ENCODE results near the gene ESAM.

ESAM gene, protein sequence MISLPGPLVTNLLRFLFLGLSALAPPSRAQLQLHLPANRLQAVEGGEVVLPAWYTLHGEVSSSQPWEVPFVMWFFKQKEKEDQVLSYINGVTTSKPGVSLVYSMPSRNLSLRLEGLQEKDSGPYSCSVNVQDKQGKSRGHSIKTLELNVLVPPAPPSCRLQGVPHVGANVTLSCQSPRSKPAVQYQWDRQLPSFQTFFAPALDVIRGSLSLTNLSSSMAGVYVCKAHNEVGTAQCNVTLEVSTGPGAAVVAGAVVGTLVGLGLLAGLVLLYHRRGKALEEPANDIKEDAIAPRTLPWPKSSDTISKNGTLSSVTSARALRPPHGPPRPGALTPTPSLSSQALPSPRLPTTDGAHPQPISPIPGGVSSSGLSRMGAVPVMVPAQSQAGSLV

DNA sequence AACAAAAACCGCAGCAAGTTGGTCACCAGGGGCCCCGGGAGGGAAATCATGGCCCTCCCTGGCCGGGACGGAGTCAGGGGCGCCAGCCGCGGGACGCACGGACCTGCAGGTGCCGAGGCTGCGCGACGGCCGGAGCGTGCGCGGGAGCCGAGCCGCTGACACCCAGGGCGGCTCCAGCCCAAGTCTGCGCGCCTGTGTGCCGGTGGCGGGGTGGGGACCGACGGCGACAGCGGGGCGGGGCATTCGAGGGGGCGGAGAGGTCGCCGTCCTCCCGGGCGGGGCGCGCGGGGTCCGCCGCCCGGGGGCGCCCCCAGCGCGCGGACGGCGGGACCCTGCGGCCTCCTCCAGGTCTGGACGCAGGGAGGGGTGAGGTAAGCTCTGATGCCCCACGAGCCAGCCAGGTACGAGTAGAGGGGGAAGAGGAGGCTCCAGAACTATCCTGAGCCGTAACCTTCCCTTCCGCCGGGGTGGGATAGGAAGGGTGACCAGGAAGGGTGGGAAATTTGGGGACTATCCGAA is at the start of gene ESAM:
TSS of gene ESAM (minus strand) at position 186 of the 519 bp plus-strand sequence. CDS start at position 50, 136 bp downstream.
- no peak for TF ChIP-seq GATA2 (IDR thresholded peaks at IDR 0.05; ENCODE audit: low read depth, low read length)
- TF ChIP-seq GATA3 (IDR thresholded peaks at IDR 0.05; ENCODE audit: low read depth, low read length) = no peak

DNA sequence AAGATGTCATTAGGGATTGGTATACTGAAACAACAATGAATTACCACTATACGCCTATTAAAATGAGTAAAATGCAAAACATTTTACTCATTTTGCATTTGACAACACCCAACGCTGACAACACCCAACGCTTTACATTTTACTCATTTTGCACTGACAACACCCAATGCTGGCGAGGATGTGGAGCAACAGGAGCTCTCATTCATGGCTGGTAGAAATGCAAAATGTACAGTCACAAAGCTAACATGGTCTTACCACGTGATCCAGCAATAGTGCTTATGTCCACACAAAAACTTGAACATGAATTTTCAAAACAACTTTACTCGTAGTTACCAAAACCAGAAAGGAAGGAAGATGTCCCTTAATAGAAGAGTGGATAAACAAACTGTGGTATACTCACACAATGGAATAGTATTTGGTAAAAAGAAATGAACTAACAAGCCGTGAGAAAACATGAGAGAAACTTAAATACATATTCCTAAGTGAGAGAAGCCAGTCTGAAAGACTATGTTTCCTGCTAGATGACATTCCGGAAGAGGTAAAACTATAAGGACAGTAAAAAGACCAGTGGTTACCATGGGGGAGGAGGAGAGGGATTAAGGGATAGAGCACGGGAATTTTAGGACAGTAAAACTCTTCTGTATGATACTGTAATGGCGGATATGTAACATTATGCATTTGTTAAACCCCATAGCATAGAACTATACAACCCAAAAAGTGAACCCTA is 49.5 kb upstream of the ESAM start:
- no peak for TF ChIP-seq GATA2 (IDR thresholded peaks at IDR 0.05; ENCODE audit: low read depth, low read length)
- no peak for TF ChIP-seq GATA3 (IDR thresholded peaks at IDR 0.05; ENCODE audit: low read depth, low read length)

DNA sequence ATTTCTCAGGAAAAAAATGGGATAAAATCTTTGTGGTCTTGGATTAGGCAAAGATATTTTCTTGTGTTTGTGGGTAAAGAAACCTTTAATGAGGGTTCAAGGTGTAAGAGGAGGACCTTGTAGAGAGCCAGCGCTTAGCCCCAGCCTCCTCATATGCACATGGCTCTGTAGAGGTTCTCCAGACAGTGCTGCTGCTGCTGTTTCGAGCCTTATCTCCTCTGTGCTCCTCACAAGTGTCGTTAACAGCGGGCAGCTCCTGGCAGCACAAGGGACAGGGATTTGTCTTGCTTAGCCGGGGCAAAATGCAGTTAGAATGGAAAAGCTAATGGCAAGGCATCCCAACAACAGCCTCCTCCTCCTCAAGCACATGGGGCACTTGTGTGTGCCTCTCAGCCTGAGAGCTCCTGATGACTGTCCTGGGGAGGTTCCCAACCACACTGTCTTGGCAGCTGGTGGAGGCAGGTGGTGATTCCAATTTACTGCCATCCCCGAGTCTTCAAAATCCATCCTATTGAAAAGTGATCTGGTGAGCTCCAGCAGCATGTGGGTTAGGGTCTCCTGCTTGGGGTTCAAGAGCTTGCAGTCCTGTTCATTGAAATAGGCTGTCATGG is 45.7 kb upstream of the ESAM start:
- TF ChIP-seq GATA3 (IDR thresholded peaks at IDR 0.05; ENCODE audit: low read depth, low read length) = no peak
- no peak for TF ChIP-seq GATA2 (IDR thresholded peaks at IDR 0.05; ENCODE audit: low read depth, low read length)

DNA sequence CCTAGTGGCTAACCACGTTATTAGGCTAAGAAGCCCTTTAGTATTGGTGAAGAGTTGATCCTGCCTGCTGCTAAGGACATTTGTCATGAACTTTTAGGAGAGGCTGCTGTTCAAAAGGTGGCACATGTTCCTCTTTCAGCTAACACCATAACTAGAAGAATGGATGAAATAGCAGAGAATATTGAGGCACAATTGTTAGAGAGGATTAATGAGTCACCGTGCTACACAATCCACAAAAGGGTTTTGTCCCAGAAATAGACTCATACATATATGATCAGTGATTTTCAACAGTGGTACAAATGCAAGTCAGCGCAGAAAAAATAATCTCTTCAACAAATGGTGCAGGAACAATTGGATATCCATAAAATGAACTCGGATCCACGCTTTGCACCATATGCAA is 45.1 kb upstream of the ESAM start:
- TF ChIP-seq GATA3 (IDR thresholded peaks at IDR 0.05; ENCODE audit: low read depth, low read length) (no peak), GATA2 (IDR thresholded peaks at IDR 0.05; ENCODE audit: low read depth, low read length) (no peak)

DNA sequence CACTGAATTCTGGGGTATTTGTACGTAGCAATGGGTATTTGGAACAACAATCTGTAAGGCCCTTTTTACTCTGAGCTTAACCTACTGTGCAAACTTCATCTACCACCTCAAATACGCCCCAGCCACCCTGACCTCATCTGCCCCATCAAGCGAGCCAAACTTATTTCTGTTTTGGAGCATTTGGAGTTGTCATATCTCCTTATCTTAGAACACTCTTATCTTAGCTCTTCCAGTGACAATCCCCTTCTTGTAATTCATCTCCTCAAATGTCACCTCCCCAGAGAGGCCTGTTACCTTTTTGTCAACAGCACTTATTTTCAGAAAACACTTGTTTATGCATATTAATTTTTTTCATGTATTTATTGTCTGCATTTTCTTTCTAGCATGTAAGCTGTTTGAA is 42.8 kb upstream of the ESAM start:
- no peak for TF ChIP-seq GATA2 (IDR thresholded peaks at IDR 0.05; ENCODE audit: low read depth, low read length)
- no peak for TF ChIP-seq GATA3 (IDR thresholded peaks at IDR 0.05; ENCODE audit: low read depth, low read length)

DNA sequence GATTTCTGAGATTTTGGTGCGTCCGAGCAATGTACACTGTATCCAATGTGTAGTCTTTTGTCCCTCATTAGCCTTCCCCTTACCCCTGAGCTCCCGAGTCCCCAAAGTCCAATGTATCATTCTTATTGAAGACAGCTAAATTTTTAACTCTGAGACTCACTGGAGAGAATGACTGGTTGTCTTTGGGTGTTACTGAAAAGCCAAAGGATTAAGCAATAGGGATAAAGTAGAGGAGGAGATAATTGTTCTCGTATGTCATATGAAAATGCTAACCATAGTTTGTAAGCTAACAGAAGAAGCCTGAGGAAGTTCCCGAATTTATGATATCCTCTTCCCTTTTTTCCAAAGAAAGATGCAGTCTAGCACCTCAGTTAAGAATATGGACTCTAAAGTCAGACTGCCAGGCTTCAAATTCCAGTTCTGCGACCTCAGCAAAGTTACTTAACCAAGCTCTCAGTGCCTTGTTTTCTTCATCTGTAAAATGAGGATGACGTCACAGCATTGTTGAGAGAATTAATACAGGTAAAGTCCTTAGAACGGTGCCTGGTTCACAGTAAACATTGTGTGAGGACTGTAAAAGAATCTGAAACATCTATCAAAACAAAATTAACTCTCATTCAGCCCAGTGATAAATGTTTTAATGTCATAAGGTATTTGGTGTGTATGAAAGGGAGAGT is 39.7 kb upstream of the ESAM start:
- no peak for TF ChIP-seq GATA3 (IDR thresholded peaks at IDR 0.05; ENCODE audit: low read depth, low read length)
- no peak for TF ChIP-seq GATA2 (IDR thresholded peaks at IDR 0.05; ENCODE audit: low read depth, low read length)

DNA sequence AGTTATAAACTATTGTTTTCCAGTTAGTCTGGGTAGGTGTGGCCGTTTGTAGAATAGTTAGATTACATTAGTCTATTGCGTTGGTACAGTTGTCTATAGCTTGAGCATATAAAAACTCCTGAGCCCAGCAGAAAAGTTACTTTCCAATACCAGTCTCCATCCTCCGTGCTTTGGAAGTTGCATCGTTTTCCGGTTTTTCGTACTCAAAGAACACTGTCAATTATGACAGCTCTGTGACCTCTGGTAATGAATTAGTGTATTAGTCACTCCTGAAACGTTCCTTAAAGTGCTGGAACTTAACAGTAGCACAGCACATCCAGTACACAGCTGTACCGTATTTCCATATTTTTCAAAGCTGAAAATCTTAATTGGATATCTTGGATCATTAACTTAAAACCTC is 38.9 kb upstream of the ESAM start:
- TF ChIP-seq GATA3 (IDR thresholded peaks at IDR 0.05; ENCODE audit: low read depth, low read length) (no peak), GATA2 (IDR thresholded peaks at IDR 0.05; ENCODE audit: low read depth, low read length) (no peak)

DNA sequence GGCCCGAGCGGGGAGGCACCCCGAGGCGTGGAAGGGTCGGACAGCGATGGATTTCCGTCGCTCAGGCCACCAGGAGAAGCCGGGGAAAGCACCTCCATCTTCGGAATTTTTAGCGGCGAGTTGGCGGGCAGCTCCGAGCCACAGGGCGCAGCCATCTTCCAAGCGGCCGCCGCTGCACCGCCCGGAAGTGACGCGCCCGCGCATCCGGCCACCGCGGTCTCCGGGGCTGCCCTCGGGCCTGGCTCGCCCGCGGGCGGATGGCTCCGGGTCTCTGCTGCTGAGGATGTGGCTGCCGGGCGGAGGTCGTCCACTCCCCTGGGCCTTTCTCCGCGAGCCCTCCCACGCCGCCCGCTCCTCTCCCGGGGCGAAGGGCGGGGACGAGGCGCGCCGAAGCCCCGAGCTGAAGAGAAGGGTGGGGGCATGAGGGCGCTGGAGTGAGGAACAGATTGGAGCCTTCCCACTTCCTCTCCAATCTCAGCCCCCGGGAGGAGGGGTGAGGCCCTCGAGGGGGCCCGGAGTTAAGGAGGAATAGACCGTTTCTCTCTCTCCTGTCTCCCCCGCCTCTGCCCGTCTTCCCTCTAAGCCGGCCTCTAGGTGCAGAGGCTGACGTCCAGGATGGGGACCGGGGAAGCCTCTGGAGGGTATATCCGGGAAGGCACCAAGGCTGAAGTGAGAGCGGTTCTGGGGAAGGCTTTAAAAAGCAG is 38.3 kb upstream of the ESAM start, which contains the start of gene MSANTD2:
TSS of gene MSANTD2 (minus strand) at position 181 of the 704 bp plus-strand sequence. CDS start at position 155, 26 bp downstream.
- TF ChIP-seq GATA2 (IDR thresholded peaks at IDR 0.05; ENCODE audit: low read depth, low read length) (0 out of 2 replicates have a peak, but pooled peaks have one; percentile 3), GATA3 (IDR thresholded peaks at IDR 0.05; ENCODE audit: low read depth, low read length) (no peak)

DNA sequence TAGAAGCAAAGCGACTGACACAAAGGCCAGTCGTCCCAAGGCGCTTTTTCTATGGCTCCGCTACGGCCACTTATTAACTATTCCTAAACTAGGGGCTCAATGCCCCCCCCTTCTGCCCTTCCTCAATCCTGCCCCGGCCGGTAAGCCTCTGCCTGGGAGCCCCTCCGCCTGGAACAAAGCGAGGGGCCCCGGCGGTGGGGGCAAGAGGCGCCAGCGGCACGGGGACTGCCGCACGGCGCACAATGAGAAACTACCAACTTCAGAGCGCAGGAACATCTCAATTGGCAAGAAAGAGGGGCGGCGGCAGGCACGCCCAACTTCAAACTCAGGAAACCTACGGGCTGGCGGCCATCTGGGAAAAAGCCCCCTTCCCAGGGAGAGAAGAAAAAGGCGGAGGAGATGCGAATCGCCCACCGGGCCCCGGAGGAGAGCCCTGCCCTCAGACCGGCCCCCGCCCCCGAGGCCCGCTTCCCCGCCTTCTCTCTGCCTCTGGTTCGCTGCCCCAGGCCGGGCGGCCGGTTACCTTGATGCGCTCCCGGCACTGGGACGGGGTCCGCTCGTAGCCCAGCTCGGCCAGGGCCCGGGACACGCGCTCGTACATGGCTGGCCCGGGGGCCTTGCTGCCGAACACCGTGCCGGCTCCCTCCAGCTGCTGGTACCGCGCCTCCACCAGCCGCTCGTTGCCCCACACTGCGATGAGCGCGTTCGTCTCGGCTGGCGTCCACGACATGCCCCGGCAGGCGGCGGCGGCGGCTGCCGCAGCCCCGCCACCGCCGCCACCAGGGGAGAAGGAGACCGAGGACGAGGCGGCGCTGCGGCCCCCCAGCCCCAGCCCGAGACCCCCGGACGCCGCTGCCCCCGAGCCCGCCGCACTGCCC is 37.5 kb upstream of the ESAM start:
- TF ChIP-seq GATA2 (IDR thresholded peaks at IDR 0.05; ENCODE audit: low read depth, low read length) (no peak), GATA3 (IDR thresholded peaks at IDR 0.05; ENCODE audit: low read depth, low read length) (no peak)

DNA sequence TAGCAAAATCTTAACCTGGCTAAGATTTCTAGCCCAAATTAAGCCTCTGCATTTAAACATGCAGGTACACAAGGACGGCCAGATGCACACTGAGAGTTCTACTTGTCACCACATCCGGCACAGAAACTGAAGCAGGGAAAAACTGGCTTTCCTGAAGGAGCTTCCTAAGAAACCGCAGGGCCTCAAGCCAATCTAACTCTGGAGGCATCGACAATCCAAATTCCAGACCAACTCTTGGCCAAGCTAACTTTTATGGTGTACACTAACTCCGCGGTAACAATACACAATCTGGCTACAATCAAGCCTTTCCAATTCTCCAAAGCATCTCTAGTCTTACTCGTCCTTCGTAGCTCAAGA is 36.9 kb upstream of the ESAM start:
- no peak for TF ChIP-seq GATA2 (IDR thresholded peaks at IDR 0.05; ENCODE audit: low read depth, low read length)
- TF ChIP-seq GATA3 (IDR thresholded peaks at IDR 0.05; ENCODE audit: low read depth, low read length) = no peak

DNA sequence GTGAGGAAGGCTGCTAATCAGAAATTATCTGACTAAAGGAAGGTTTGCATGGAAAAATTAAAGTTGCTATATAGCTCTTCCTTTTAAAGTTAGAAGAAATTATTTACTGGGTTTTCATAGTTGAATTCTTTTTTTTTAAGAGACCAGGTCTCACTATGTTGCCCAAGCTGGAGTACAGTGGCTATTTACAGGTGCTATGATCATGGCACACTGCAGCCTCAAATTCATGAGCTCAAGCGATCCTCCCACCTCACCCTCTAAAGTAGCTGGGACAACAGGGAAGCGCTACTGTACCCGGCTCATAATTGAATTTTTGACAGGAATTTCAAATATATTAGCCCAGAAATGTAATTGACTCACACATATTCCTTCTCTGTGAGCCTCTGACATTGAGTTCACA is 34.2 kb upstream of the ESAM start:
- no peak for TF ChIP-seq GATA3 (IDR thresholded peaks at IDR 0.05; ENCODE audit: low read depth, low read length)
- no peak for TF ChIP-seq GATA2 (IDR thresholded peaks at IDR 0.05; ENCODE audit: low read depth, low read length)
